Dermis microvascular lymphatic vessel endothelial cell (primary cell): ENCODE data around the gene PFN2. TPM values are rescaled to one million over a fixed set of nuclear protein-coding genes. Genes with fewer than 3 reads are reported as not detected.
A peak's percentile ranks its signal among the peaks of the same experiment; 100 is the strongest.
"Not testable (repeated sequence)": the region's sequence is repeated elsewhere in the genome, so short reads cannot be mapped to it uniquely, and the experiment has no call there.

Experiments
- DNase-seq, 2 donors: peaks; one replicate each; pipeline versions ENCODE4 v3.0.0 to v3.0.0-alpha.2; 2010; ENCODE audit warnings: low read depth in 2 of 2
- total RNA-seq: library from RNA; depleted of rRNA; stranded (reverse); fragments of >200 nt; gene quantifications from 2 replicates; pipeline ENCODE4 v1.2.1, GENCODE V29; 2014

PFN2 gene
- total RNA-seq, 1 donor from 2014 or later = 5.1 TPM

GRCh38 chr3:149968216-149968615 lies 2.5 kb downstream of the PFN2 start:
- DNase-seq = no peak

GRCh38 chr3:149967086-149967685 lies 3.5 kb downstream of the PFN2 start:
- DNase-seq = peak; percentile 28 to 49

- DNase-seq = no peak
Observed at GRCh38 chr3:149965278-149965677, 5.4 kb downstream of the PFN2 start.

GRCh38 chr3:149964291-149964690 lies 6.4 kb downstream of the PFN2 start:
- no peak for DNase-seq

- DNase-seq = no peak
Observed at GRCh38 chr3:149963485-149963884, 7.2 kb downstream of the PFN2 start.

- no peak for DNase-seq
Observed at GRCh38 chr3:149959443-149959842, 11.3 kb downstream of the PFN2 start.

- peak in 1 of 2 donors; percentile 7 for DNase-seq
Observed at GRCh38 chr3:149958171-149958796, 12.4 kb downstream of the PFN2 start.

GRCh38 chr3:149957361-149958125 lies 13.2 kb downstream of the PFN2 start:
- no peak for DNase-seq

- peak in 1 of 2 donors; percentile 17 for DNase-seq
Observed at GRCh38 chr3:149955449-149955848, 15.2 kb downstream of the PFN2 start.

- DNase-seq = peak in 1 of 2 donors; percentile 21
Observed at GRCh38 chr3:149954812-149955211, 15.9 kb downstream of the PFN2 start.

- no peak for DNase-seq
Observed at GRCh38 chr3:149949181-149949580, 21.5 kb downstream of the PFN2 start.

- no peak for DNase-seq
Observed at GRCh38 chr3:149947231-149947630, 23.5 kb downstream of the PFN2 start.

GRCh38 chr3:149943966-149944365 lies 26.7 kb downstream of the PFN2 start:
- not testable (repeated sequence) for DNase-seq

GRCh38 chr3:149942409-149942808 lies 28.3 kb downstream of the PFN2 start:
- DNase-seq = no peak

- no peak for DNase-seq
Observed at GRCh38 chr3:149941946-149942345, 28.7 kb downstream of the PFN2 start.

GRCh38 chr3:149941186-149941585 lies 29.5 kb downstream of the PFN2 start:
- no peak for DNase-seq

- not testable (repeated sequence) for DNase-seq
Observed at GRCh38 chr3:149938392-149939055, 32.2 kb downstream of the PFN2 start.

- peak; percentile 28 to 66 for DNase-seq
Observed at GRCh38 chr3:149936812-149937230, 33.9 kb downstream of the PFN2 start.

- no peak for DNase-seq
Observed at GRCh38 chr3:149934524-149934923, 36.2 kb downstream of the PFN2 start.

- DNase-seq = no peak
Observed at GRCh38 chr3:149933858-149934257, 36.8 kb downstream of the PFN2 start.

GRCh38 chr3:149933008-149933407 lies 37.7 kb downstream of the PFN2 start:
- no peak for DNase-seq

GRCh38 chr3:149920119-149920518 lies 50.6 kb downstream of the PFN2 start:
- no peak for DNase-seq
